ENCODE data around the gene GAPVD1.
"Not testable (repeated sequence)": the region's sequence is repeated elsewhere in the genome, so short reads cannot be mapped to it uniquely, and the experiment has no call there.

GAPVD1 gene

DNA sequence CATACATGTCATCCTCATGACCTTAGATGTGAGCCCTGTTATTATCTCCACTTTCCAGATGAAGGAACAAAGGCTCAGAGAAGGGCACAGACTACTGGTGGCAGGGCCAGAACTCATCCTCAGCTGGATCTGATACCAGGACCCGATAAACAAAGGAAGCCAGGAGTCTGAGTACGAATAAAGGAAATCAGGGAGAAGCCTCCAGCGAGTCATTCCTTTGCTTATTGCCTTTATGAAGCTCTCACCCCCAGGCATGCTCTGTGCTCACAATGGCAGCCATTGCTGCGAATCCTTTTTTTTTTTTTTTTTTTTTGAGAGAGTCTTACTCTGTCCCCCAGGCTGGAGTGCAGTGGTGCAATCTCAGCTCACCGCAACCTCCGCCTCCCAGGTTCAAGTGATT, 130.1 kb downstream of the GAPVD1 start:
- Histone ChIP-seq H3K9me3 (ENCODE audit: insufficient read depth, low read length) (no peaks in the 10 kb centered on the region), H3K4me3 (ENCODE audit: insufficient read length, low read depth) (no peak overlapping the region), H3K36me3 (ENCODE audit: insufficient read depth, insufficient read length, low read length) (no peaks in the 10 kb centered on the region), H3K9ac (ENCODE audit: insufficient read length, low read depth) (no peak overlapping the region), H3K4me1 (ENCODE audit: insufficient read depth, insufficient read length) (peaks cover 3% of the 10 kb centered on the region), H3K27me3 (ENCODE audit: insufficient read depth, insufficient read length) (peaks cover 24% of the 10 kb centered on the region)
- DNase-seq (ENCODE audit: low read depth, low spot score) = no peak
- TF ChIP-seq SUZ12 (IDR thresholded peaks at IDR 0.05; ENCODE audit: extremely low read depth, insufficient read depth, insufficient read length) = no peak
- no peak for TF ChIP-seq YY1 (IDR thresholded peaks at IDR 0.05; ENCODE audit: insufficient read depth, insufficient read length)
- TF ChIP-seq ZNF274 (IDR thresholded peaks at IDR 0.05; ENCODE audit: low read depth, low read length) = no peak

DNA sequence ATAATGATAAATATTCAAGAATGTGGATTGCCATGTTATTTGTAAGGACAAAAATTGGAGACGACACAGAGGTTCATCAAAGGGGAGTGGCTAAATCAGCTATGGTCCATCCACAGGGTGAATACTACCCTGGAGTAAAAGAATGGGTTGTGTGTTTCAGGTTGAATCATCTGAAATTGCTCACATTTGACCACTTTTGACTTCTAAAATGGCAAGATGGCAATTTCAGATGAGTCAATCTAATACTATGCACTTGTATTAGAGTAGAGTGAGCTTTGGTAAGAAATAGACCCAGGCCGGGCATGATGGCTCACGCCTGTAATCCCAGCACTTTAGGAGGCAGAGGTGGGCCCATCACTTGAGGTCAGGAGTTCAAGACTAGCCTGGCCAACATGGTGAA, 131.8 kb downstream of the GAPVD1 start:
- Histone ChIP-seq H3K9me3 (ENCODE audit: insufficient read depth, low read length) (no peaks in the 10 kb centered on the region), H3K9ac (ENCODE audit: insufficient read length, low read depth) (no peak overlapping the region), H3K36me3 (ENCODE audit: insufficient read depth, insufficient read length, low read length) (no peaks in the 10 kb centered on the region), H3K4me3 (ENCODE audit: insufficient read length, low read depth) (no peak overlapping the region), H3K27me3 (ENCODE audit: insufficient read depth, insufficient read length) (peaks cover 12% of the 10 kb centered on the region), H3K4me1 (ENCODE audit: insufficient read depth, insufficient read length) (no peaks in the 10 kb centered on the region)
- no peak for DNase-seq (ENCODE audit: low read depth, low spot score)
- TF ChIP-seq SUZ12 (IDR thresholded peaks at IDR 0.05; ENCODE audit: extremely low read depth, insufficient read depth, insufficient read length) (no peak), ZNF274 (IDR thresholded peaks at IDR 0.05; ENCODE audit: low read depth, low read length) (no peak), YY1 (IDR thresholded peaks at IDR 0.05; ENCODE audit: insufficient read depth, insufficient read length) (no peak)

DNA sequence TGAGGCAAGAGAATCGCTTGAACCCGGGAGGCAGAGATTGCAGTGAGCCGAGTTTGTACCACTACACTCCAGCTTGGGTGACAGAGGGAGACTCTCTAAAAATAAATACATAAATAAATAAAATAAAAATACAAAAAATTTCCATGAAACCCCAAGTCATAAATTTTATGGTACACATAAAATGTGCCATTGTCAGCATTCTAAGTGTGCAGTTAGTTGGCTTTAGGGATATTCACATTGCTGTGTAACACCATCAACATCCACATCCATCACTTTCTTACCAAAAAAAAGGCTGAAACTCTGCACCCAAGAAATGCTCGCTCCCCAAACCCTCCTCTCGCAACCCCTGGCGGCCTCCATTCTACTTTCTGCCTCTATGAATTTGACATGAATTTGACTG, 135.2 kb downstream of the GAPVD1 start:
- TF ChIP-seq ZNF274 (IDR thresholded peaks at IDR 0.05; ENCODE audit: low read depth, low read length) = no peak
- no peak for TF ChIP-seq SUZ12 (IDR thresholded peaks at IDR 0.05; ENCODE audit: extremely low read depth, insufficient read depth, insufficient read length)
- no peak for TF ChIP-seq YY1 (IDR thresholded peaks at IDR 0.05; ENCODE audit: insufficient read depth, insufficient read length)
- H3K36me3 ChIP-seq (ENCODE audit: insufficient read depth, insufficient read length, low read length) = no peaks in the 10 kb centered on the region
- no peaks in the 10 kb centered on the region for H3K27me3 ChIP-seq (ENCODE audit: insufficient read depth, insufficient read length)
- H3K9me3 ChIP-seq (ENCODE audit: insufficient read depth, low read length) = no peaks in the 10 kb centered on the region
- no peak overlapping the region for H3K9ac ChIP-seq (ENCODE audit: insufficient read length, low read depth)
- no peak for DNase-seq (ENCODE audit: low read depth, low spot score)
- H3K4me1 ChIP-seq (ENCODE audit: insufficient read depth, insufficient read length) = peaks cover 3% of the 10 kb centered on the region
- H3K4me3 ChIP-seq (ENCODE audit: insufficient read length, low read depth) = no peak overlapping the region

DNA sequence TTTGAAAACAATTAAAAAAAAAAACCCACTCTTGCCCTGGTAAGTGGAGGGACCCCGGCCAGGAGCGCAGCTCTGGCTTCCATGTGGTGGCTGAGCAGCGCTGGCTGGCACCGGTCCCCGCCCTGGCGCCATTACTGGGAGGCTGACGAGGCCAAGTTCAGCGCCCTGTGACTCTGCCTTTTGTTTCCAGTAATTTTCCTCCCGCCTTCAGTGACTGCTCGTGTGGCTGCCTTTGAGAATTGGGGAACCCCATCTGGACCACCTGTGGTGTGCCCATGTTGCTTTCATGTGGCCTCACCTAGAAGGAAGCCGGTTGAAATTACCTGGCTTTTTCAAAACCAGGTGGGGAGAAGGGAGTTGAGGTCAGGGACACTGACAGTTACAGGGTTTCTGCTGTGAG, 136.1 kb downstream of the GAPVD1 start:
- no peak for DNase-seq (ENCODE audit: low read depth, low spot score)
- TF ChIP-seq YY1 (IDR thresholded peaks at IDR 0.05; ENCODE audit: insufficient read depth, insufficient read length) = no peak
- no peak for TF ChIP-seq ZNF274 (IDR thresholded peaks at IDR 0.05; ENCODE audit: low read depth, low read length)
- no peak for TF ChIP-seq SUZ12 (IDR thresholded peaks at IDR 0.05; ENCODE audit: extremely low read depth, insufficient read depth, insufficient read length)
- Histone ChIP-seq H3K9ac (ENCODE audit: insufficient read length, low read depth) (no peak overlapping the region), H3K27me3 (ENCODE audit: insufficient read depth, insufficient read length) (no peaks in the 10 kb centered on the region), H3K4me1 (ENCODE audit: insufficient read depth, insufficient read length) (peaks cover 6% of the 10 kb centered on the region), H3K36me3 (ENCODE audit: insufficient read depth, insufficient read length, low read length) (no peaks in the 10 kb centered on the region), H3K4me3 (ENCODE audit: insufficient read length, low read depth) (no peak overlapping the region), H3K9me3 (ENCODE audit: insufficient read depth, low read length) (no peaks in the 10 kb centered on the region)

DNA sequence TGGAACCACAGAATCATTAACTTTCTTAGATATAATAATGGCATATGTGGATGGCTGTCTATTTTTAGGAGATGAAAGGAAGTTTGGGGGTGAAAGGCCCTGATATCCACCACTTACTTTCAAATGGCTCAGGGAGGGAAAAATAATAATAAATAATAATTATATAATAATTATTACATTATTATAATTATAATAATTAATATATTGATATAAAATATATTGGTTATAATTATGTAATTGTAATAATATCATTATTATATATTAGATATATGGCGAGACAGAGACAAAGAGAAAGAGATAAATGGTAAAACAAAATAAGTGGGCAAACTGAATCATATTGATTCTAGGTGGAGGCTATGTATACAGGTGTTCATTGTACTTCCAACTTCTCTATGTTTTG, 136.6 kb downstream of the GAPVD1 start:
- no peaks in the 10 kb centered on the region for H3K9me3 ChIP-seq (ENCODE audit: insufficient read depth, low read length)
- TF ChIP-seq SUZ12 (IDR thresholded peaks at IDR 0.05; ENCODE audit: extremely low read depth, insufficient read depth, insufficient read length) (no peak), YY1 (IDR thresholded peaks at IDR 0.05; ENCODE audit: insufficient read depth, insufficient read length) (no peak), ZNF274 (IDR thresholded peaks at IDR 0.05; ENCODE audit: low read depth, low read length) (no peak)
- H3K4me1 ChIP-seq (ENCODE audit: insufficient read depth, insufficient read length) = peaks cover 6% of the 10 kb centered on the region
- no peaks in the 10 kb centered on the region for H3K27me3 ChIP-seq (ENCODE audit: insufficient read depth, insufficient read length)
- H3K4me3 ChIP-seq (ENCODE audit: insufficient read length, low read depth) = no peak overlapping the region
- H3K36me3 ChIP-seq (ENCODE audit: insufficient read depth, insufficient read length, low read length) = no peaks in the 10 kb centered on the region
- DNase-seq (ENCODE audit: low read depth, low spot score) = no peak
- no peak overlapping the region for H3K9ac ChIP-seq (ENCODE audit: insufficient read length, low read depth)

DNA sequence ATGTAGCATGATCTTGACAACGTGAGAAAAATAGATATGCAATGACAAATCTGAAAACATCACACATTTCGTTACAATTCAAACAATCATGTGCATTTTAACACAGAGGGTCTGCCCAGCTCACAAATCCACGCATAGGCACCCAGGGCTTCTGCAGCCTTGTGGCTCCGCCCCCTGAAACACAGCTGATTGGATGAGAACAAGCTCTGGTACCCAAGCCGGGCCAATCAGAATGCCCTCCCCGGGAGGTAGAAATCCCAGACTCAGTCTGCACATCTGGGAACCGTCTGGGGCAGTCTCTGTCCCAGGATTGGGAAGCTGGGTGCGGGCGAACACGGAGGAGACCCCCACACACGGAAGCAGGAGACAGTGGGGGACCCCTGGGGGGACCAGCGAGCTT, 137.5 kb downstream of the GAPVD1 start:
- H3K4me3 ChIP-seq (ENCODE audit: insufficient read length, low read depth) = no peak overlapping the region
- H3K27me3 ChIP-seq (ENCODE audit: insufficient read depth, insufficient read length) = no peaks in the 10 kb centered on the region
- H3K9ac ChIP-seq (ENCODE audit: insufficient read length, low read depth) = no peak overlapping the region
- peaks cover 6% of the 10 kb centered on the region for H3K4me1 ChIP-seq (ENCODE audit: insufficient read depth, insufficient read length)
- H3K36me3 ChIP-seq (ENCODE audit: insufficient read depth, insufficient read length, low read length) = no peaks in the 10 kb centered on the region
- TF ChIP-seq YY1 (IDR thresholded peaks at IDR 0.05; ENCODE audit: insufficient read depth, insufficient read length) (no peak), ZNF274 (IDR thresholded peaks at IDR 0.05; ENCODE audit: low read depth, low read length) (no peak), SUZ12 (IDR thresholded peaks at IDR 0.05; ENCODE audit: extremely low read depth, insufficient read depth, insufficient read length) (no peak)
- no peak for DNase-seq (ENCODE audit: low read depth, low spot score)
- H3K9me3 ChIP-seq (ENCODE audit: insufficient read depth, low read length) = no peaks in the 10 kb centered on the region

DNA sequence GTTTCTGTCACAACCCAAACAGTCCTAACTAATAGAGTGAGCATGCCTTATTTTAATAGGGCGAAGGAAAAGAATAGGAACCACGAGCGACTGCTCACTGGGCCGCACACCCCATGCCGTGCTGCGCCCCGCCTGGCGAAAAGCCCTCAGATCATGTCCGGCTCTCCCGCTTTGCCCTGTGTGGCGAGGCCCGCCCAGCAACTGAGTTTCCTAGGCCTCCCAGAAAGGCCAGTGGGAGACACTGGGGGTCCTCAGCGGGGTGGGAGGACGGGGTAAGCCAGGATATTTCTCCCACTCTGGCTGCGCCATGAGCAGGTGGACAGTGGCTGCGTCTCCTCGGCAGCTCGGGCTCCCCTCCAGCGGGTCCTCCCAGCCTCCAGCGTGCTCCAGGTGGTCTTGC, 138.0 kb downstream of the GAPVD1 start:
- H3K4me1 ChIP-seq (ENCODE audit: insufficient read depth, insufficient read length) = peaks cover 6% of the 10 kb centered on the region
- TF ChIP-seq YY1 (IDR thresholded peaks at IDR 0.05; ENCODE audit: insufficient read depth, insufficient read length) = no peak
- no peak for TF ChIP-seq ZNF274 (IDR thresholded peaks at IDR 0.05; ENCODE audit: low read depth, low read length)
- TF ChIP-seq SUZ12 (IDR thresholded peaks at IDR 0.05; ENCODE audit: extremely low read depth, insufficient read depth, insufficient read length) = no peak
- no peaks in the 10 kb centered on the region for H3K27me3 ChIP-seq (ENCODE audit: insufficient read depth, insufficient read length)
- no peak for DNase-seq (ENCODE audit: low read depth, low spot score)
- no peaks in the 10 kb centered on the region for H3K9me3 ChIP-seq (ENCODE audit: insufficient read depth, low read length)
- H3K36me3 ChIP-seq (ENCODE audit: insufficient read depth, insufficient read length, low read length) = no peaks in the 10 kb centered on the region
- no peak overlapping the region for H3K9ac ChIP-seq (ENCODE audit: insufficient read length, low read depth)
- no peak overlapping the region for H3K4me3 ChIP-seq (ENCODE audit: insufficient read length, low read depth)

DNA sequence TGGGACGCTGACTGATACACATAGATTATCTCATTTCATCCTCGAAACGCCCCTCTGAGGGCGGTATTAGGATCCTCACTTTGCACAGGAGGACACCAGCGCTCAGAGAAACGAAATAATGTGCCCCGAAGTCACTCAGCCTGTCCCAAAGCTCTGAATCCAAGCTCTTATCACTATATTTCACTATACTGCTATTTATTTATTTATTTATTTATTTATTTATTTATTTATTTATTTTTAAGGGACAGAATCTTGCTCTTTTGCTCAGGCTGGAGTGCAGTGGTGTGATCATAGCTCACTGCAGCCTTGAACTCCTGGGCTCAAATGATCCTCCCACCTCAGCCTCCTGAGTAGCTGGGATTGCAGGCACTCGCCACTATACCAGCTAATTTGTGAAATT, 138.6 kb downstream of the GAPVD1 start:
- H3K9ac ChIP-seq (ENCODE audit: insufficient read length, low read depth); H3K9me3 ChIP-seq (ENCODE audit: insufficient read depth, low read length); H3K27me3 ChIP-seq (ENCODE audit: insufficient read depth, insufficient read length); DNase-seq (ENCODE audit: low read depth, low spot score); H3K4me1 ChIP-seq (ENCODE audit: insufficient read depth, insufficient read length); H3K36me3 ChIP-seq (ENCODE audit: insufficient read depth, insufficient read length, low read length); H3K4me3 ChIP-seq (ENCODE audit: insufficient read length, low read depth): not testable (repeated sequence)

All from NT2/D1 (cell line).